HG02588 (cell line): ENCODE data around the gene C1QB.
"Not testable (repeated sequence)": the region's sequence is repeated elsewhere in the genome, so short reads cannot be mapped to it uniquely, and the experiment has no call there.

Experiments used
- ATAC-seq: cut with Tn5 transposase; IDR thresholded peaks from one replicate; pipeline ENCODE4 v1.9.1; 2021; ENCODE audit warnings: mild to moderate bottlenecking, moderate library complexity; ENCODE audit not compliant: unreplicated experiment

The C1QB gene

DNA sequence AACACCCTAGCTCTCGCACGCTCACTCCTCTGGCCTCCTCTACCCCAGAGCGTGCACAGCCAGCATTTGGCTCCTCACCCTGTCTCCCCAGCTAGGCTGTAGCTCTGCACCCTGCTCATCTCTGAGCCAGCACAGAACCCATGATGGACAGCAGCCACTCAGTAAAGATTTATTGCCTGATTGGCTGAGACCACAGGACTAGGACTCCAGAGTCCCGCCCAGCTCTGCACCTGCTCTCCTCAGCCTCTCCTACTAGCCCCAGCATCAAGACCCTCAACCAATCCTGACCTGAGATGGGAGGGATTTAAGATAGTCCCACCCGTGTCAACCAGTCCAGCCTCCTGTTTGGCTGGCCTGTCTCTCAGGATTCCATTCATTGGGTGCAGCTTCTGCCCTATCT lies 9.3 kb downstream of the C1QB start:
- ATAC-seq, result no peak

DNA sequence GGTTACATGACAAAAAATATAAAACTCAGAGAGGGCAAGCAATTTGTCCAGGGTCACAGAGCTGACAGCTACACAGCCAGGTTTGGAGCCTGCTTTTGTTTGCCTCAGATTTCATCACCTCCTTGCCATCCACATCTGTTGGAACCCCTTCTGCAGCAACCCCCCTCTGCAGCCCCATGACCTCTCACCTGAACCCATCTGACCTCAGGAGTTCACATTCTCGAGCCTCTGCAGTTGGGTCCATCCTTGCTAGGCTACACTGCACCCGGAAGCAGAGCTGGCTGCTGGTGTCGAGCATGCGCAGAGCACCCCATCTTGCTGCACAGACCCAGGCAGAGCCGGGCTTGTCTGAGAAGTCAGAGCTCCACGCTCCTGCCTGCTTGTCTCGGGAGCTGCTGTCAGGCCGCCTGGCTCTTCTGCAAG lies 10.0 kb downstream of the C1QB start:
- no peak for ATAC-seq

DNA sequence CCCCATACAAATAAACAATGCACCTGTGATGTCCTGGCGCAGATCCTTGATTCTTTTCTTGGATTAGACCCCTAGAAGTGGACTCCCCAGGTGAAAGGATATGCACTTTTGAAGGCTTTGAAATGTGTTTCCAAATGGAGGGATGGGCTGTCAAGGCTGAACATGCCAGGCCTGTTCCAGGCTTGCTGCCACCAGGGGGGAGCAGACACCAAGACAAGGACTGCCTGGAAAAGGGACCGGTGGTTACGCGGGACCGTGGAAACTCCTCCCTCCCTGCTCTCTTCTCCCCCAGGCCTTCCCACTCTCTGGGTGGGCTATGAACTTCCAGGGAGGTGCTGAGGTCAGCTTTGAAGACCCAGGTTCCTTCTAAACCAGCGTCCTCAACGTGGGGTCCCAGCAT lies 12.7 kb downstream of the C1QB start:
- no peak for ATAC-seq

DNA sequence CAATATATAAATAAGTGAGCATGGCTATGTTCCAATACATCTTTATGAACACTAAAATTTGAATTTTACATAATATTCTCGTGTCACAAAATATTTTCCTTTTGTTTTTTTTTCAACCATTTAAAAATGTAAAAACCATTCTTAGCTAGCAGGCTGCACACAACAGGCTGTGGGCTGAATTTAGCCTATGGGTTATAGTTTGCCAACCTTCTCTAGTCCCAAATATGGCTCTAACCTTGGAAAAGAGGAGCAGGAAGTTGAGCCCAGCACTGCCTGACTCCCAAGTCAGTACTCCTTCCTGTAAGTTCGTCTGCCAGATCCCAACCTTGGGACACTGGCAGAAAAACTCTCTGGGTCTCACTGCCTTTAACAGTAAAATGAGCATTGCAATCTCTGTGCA lies 13.4 kb downstream of the C1QB start:
- no peak for ATAC-seq

- not testable (repeated sequence) for ATAC-seq
These were observed 15.8 kb downstream of the C1QB start for GRCh38 chr1:22668840-22669239.

DNA sequence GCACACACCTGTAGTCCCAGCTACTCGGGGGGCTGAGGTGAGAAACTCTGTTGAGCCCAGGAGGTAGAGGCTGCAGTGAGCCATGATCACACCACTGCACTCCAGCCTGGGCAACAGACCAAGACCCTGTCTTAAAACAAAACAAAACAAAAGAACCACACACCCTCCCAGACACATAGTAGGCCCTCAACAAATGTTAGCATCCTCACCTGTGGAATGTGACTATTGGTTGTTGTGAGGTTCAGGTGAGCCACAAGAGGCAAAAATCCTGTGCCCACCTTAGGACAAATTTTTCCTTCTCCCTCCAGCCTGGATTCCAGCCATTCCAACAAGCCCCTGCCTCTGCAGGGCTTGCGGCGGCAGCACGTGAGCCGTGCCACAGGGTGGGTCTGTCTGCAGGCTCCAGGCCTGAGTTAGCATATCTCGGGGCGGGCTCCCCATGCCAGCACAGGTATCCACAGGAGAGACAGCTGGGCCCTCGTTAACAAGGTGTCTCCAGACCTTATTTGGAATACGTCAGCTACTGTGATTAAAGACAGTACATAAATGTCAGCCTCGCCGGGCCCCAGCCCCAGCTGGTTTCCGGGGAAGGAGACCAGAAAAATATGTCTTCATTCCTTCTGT lies 17.4 kb downstream of the C1QB start:
- no peak for ATAC-seq

- no peak for ATAC-seq
These were observed 19.0 kb downstream of the C1QB start for GRCh38 chr1:22671999-22672398.

- ATAC-seq, result no peak
These were observed 20.7 kb downstream of the C1QB start for GRCh38 chr1:22673486-22674409.

- no peak for ATAC-seq
These were observed 21.3 kb downstream of the C1QB start for GRCh38 chr1:22674410-22674749.

DNA sequence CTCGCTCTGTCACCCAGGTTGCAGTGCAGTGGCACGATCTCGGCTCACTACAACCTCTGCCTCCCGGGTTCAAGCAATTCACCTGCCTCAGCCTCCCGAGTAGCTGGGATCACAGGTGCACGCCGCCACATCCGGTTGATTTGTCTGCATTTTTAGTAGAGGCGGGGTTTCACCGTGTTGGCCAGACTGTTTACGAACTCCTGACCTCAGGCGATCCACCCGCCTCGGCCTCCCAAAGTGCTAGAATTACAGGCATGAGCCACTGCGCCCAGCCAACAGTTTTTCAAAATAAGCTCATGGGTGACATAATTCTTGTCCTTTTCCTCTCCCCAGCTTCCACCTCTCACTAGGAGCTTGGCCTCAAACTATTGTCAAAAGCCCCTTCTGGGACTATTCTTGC lies 23.1 kb downstream of the C1QB start:
- ATAC-seq, result not testable (repeated sequence)

DNA sequence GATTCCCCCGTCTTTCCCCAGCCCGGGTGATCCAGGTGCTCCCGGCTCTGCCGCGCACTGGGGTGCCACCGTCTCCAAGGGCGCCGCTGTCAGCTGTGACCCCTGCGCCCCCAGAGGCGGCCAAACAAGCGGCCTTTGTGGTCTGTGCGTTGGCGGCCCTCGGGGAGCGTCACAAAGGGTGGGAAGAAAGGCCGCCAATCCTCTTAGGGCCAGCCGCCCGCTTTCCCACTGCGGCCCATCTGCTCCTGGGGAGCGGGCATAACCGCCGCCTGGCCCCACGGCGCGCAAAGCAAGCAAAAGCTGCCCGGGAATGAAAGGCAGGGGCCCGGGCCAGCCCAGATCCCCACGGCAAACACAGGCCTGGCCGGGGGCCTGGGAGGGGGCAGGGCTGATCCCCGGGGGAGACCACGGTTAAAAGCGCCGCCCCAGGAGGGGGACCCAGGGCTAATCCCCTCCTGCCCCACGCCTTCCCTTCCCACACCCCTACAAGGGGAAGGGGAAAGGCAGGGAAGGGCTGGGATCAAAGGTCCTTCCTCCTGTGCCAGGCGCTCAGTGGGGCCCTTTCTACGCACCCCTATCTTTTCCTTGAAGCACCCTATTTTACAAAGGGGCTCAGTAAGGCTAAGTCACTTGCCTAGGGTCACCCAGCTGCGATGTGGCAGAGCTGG lies 24.0 kb downstream of the C1QB start:
- no peak for ATAC-seq

- ATAC-seq, result no peak
These were observed 25.2 kb downstream of the C1QB start for GRCh38 chr1:22677931-22678896.

DNA sequence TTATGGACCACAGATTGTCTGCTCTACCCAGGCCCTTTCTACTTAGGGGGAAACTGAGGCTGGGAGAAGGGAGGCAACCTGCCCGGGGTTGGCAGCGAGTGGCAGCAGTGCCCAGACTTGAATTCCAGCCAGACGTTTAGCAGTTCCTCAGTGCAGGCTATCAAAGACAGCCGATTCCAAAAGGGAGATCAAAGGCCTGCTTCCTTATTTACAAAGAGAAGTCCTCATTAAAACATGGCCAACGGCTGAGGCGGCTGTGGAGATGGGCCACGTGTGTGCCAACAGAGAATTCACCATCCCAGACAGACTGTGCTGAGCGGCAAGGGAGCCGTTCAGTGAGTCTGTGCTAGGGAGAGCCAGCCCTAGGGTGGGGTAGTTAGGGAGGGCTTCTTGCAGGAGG lies 27.7 kb downstream of the C1QB start:
- ATAC-seq, result no peak

DNA sequence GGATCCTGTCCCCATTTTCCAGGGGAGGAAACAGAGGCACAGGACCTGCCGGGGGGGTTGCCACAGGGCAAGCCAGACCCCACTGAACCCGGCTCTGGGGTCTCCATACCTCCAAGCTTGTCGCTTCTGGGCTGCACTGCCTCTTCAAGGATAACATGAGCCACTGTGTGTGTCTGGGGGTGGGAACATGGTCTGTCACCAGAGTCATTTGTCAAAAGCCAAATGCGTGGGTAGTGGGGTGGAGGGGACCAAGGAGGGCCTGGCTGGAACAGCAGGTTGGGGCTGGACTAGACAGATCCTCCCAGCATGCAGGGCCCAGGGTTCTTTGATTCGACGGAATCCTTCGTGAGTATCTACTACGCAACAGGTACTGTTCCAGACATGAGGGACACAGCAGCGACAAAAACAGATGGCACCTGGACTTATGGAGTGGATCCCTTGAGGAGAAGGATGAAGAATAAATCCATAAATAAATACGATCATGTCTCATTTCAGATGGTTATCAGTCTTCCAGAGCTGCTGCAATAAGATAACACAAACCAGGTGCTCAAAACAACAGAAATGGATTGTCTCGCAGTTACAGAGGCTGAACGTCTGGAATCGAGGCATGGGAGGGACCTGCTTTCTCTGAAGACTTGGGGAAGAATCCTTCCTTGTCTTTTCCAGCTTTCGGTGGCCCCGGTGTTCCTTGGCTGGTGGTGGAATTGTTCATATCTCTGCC lies 28.7 kb downstream of the C1QB start:
- no peak for ATAC-seq

DNA sequence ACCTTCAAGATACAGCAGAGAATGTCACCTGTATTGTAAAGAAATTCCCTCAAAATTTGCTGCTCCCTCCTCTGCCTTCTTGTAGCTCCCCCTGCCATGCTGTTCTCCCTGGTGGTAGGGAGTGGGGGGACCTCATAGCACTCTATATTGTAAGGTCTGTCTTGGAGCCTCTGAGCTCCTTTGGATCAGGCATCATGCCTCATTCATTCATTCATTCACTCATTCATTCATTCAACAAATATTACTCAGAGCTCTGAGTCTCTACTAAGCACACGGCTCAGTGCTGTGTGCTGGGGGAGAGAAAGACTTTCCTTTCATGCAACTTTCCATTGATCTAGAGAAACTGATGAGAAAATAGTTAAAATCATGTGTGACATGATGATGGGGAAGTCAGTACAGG lies 30.5 kb downstream of the C1QB start:
- no peak for ATAC-seq

GRCh38 chr1:22685591-22686059 lies 32.6 kb downstream of the C1QB start:
- ATAC-seq, result no peak

DNA sequence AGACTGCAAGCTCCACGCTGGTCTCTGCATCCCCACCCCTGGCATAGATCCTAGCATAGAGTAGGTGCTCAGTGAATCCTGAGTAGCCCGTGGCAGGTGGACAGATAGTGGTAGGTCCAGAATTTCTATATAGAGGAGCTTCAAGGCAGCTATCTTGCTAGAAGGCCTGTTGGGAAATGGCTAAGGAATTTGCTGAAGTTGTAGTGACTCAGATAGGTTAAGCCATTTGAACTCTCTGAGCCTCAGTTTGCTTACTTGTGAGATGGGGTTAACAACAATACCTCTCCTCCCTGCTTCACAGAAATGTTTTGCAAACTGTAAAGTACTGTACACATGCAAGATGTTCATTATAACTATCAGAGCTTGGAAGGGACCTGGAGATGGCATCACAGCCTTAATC lies 34.2 kb downstream of the C1QB start:
- no peak for ATAC-seq

GRCh38 chr1:22688466-22688865 lies 35.4 kb downstream of the C1QB start:
- no peak for ATAC-seq

GRCh38 chr1:22689505-22689904 lies 36.5 kb downstream of the C1QB start:
- ATAC-seq, result no peak
